OCI-LY7 (cell line): ENCODE results near the gene RNFT2. TPM values are rescaled to one million over a fixed set of nuclear protein-coding genes. Genes with fewer than 3 reads are reported as not detected.

Experiments
- BruUV-seq: library from RNA; stranded (reverse); fragments of 400-500 nt; replicated peaks from 2 replicates; lab custom pipeline; 2021; lab: Mats Ljungman, UMichigan
- CTCF ChIA-PET: fragments of 300-600 bp; sonication (Branson Sonifier 250); formaldehyde crosslinking; loops from one replicate; lab custom pipeline; 2022; ENCODE audit warnings: antibody characterized with exemption; ENCODE audit not compliant: unreplicated experiment; lab: Charles Lee
- POLR2A ChIA-PET: fragments of 300-600 bp; sonication (Branson Sonifier 250); formaldehyde crosslinking; loops from one replicate; lab custom pipeline; 2022; ENCODE audit warnings: antibody characterized with exemption; lab: Charles Lee
- DNase-seq: peaks from one replicate; pipeline ENCODE4 v3.0.0-alpha.2; 2015; ENCODE audit warnings: low spot score
- H2AFZ ChIP-seq: fragments of 200-600 bp; sonication (generic), shearing (Covaris generic); 2 replicates; pipeline ENCODE4 v1.6.1; 2014; ENCODE audit warnings: mild to moderate bottlenecking, antibody characterized with exemption, low read length, moderate library complexity
- H3K27ac ChIP-seq: fragments of 200-600 bp; sonication (generic); 2 replicates; pipeline ENCODE4 v1.5.1; 2014; ENCODE audit warnings: mixed run types, low read depth, mild to moderate bottlenecking, moderate library complexity, low read length, inconsistent platforms; ENCODE audit not compliant: poor library complexity, severe bottlenecking
- H3K36me3 ChIP-seq: fragments of 200-600 bp; sonication (generic); 2 replicates; pipeline ENCODE4 v1.6.1; 2014; ENCODE audit warnings: mild to moderate bottlenecking, antibody characterized with exemption, low read length, moderate library complexity, mixed read lengths; ENCODE audit not compliant: insufficient read depth
- H3K4me1 ChIP-seq: fragments of 200-600 bp; sonication (generic); 2 replicates; pipeline ENCODE4 v1.5.1; 2014; ENCODE audit warnings: mild to moderate bottlenecking, low read length; ENCODE audit not compliant: insufficient read depth, poor library complexity, severe bottlenecking
- H3K4me2 ChIP-seq: fragments of 200-600 bp; sonication (generic); 2 replicates; pipeline ENCODE4 v1.6.1; 2014; ENCODE audit warnings: mild to moderate bottlenecking, low read length
- H3K4me3 ChIP-seq: fragments of 200-600 bp; sonication (generic); 2 replicates; pipeline ENCODE4 v1.5.1; 2014; ENCODE audit warnings: mild to moderate bottlenecking, low read depth, low read length; ENCODE audit not compliant: poor library complexity, severe bottlenecking
- H3K79me2 ChIP-seq: fragments of 200-600 bp; sonication (generic); 2 replicates; pipeline ENCODE4 v1.6.1; 2016; ENCODE audit warnings: low read depth, mild to moderate bottlenecking, low read length, moderate library complexity, mixed read lengths; ENCODE audit not compliant: insufficient read depth
- H3K9me2 ChIP-seq: fragments of 200-600 bp; sonication (generic); 2 replicates; pipeline ENCODE4 v1.6.1; 2016; ENCODE audit warnings: mild to moderate bottlenecking, low read length, mixed read lengths; ENCODE audit not compliant: insufficient read depth
- H3K9me3 ChIP-seq: fragments of 200-600 bp; sonication (generic); 2 replicates; pipeline ENCODE4 v1.6.1; 2014; ENCODE audit warnings: mild to moderate bottlenecking, mixed run types, low read length, mixed read lengths
- H4K20me1 ChIP-seq: fragments of 200-600 bp; sonication (generic); 2 replicates; pipeline ENCODE4 v1.6.1; 2014; ENCODE audit warnings: mild to moderate bottlenecking, antibody characterized with exemption, low read length, moderate library complexity, mixed read lengths; ENCODE audit not compliant: insufficient read depth
- CTCF ChIP-seq: fragments of 200-600 bp; sonication (generic); conservative IDR thresholded peaks from 2 replicates; pipeline ENCODE4 v1.5.1; 2014; ENCODE audit warnings: mild to moderate bottlenecking, antibody characterized with exemption, low read length, moderate library complexity, mixed read lengths
- EZH2phosphoT487 ChIP-seq: fragments of 200-600 bp; sonication (generic); IDR thresholded peaks from 2 replicates; pipeline ENCODE4 v1.6.1; 2018; ENCODE audit warnings: low read depth, borderline replicate concordance, mild to moderate bottlenecking, mixed run types, antibody characterized with exemption, low read length, moderate library complexity, mixed read lengths
- intact Hi-C: fragments of 100-400 bp; cut with micrococcal nuclease; formaldehyde crosslinking; loops from one replicate; pipeline ENCODE4 v1.10.0; 2022; ENCODE audit not compliant: unreplicated experiment
- total RNA-seq, 2 experiments: library from RNA; depleted of rRNA in 1 of 2; stranded (reverse); fragments of >200 nt in 1 of 2; shearing (Covaris generic) in 1 of 2; gene quantifications; 2 replicates each; pipeline ENCODE4 v1.2.3, GENCODE V29; 2014 to 2022

RNFT2 gene
- total RNA-seq, 2 experiments from 2014 or later = 40.2 to 62.2 TPM

DNA sequence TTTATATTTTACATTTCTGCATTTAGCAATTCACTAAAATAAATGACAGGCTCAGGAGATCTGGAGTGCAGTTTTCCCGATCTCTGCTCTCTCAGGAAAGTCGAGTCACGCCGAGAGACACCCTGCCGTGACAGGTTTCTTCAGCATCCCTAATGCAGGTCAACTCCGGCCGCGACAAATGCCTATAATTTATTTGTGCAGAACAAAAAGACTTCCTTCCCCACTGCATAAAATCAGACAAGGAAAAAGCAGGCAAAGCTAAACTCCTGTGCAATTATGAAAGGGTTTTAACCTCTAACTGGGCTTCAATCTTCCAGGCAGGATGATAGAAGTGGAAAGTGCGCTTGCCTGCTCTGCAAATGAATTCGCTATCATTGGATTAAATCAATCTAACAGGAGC lies 28.3 kb upstream of the RNFT2 start:
- H3K9me2 ChIP-seq = no peaks in the 10 kb centered on the region
- H3K9me3 ChIP-seq = peaks cover 4% of the 10 kb centered on the region; the same call in 1 of the 2 replicates
- H3K4me2 ChIP-seq = peak overlapping the region; percentile 67
- peak overlapping the region; percentile 57; the same call in 1 of the 2 replicates for H2AFZ ChIP-seq
- CTCF ChIA-PET = interaction anchor here (0.8 to 2.1 kb wide), 8 partner anchors 148 to 268 kb away, joined by 3 to 11 read pairs (median 4); partner anchors contain the start of gene HRK
- no peak for DNase-seq
- peak overlapping the region; percentile 39 for H3K4me3 ChIP-seq
- H3K79me2 ChIP-seq = no peaks in the 10 kb centered on the region
- H3K36me3 ChIP-seq = peaks cover 27% of the 10 kb centered on the region
- H4K20me1 ChIP-seq = no peaks in the 10 kb centered on the region
- H3K27ac ChIP-seq = peak overlapping the region; percentile 85
- no TSS peak for BruUV-seq
- TF ChIP-seq CTCF (no peak), EZH2phosphoT487 (no peak)
- POLR2A ChIA-PET = interaction anchor here (0.6 to 2.5 kb wide), 17 partner anchors 9 to 349 kb away, joined by 3 to 11 read pairs (median 4); partner anchors contain the start of gene MAP1LC3B2
- intact Hi-C loops = loop anchor here (2.0 to 5.0 kb wide), 2 partner anchors 27 to 268 kb away; no protein-coding TSS in a partner anchor
- peaks cover 65% of the 10 kb centered on the region for H3K4me1 ChIP-seq

DNA sequence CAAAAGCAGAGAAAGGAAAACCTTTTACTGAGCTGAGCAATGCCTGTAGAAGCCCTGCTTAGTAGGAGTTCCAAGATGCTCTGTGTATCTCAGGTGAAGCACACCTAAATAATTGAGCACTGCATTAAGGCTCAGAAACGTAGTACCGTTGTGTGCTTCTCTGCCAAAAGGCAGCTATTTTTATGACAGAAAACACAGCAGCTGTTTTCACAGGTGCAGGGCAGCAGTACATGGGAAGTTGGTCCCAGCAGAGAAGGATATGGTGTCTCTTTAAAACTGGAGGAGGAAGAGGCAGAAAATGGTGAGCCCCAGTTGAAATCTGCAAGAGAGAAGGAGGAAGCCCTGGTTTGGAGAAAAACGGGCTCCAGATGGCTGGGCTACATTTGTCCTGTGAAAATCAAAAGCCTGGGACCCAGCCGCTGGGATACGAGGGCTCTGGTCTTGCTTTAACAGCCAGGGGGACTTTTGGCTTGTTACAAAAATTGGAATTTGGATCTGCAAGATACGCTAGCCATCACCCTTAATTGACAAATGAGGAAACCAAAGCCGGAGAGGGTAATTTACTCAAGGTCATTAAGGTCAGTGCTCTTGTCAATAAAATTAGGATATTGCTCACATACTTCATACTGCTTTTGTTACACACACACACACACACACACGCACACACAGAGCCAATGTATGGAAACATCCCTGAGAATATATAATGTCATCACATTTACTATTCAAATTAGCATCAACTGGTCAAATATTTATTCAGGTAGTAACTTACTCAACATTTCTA lies 27.6 kb upstream of the RNFT2 start:
- H3K36me3 ChIP-seq = peaks cover 33% of the 10 kb centered on the region
- H3K79me2 ChIP-seq = no peaks in the 10 kb centered on the region
- ChIA-PET CTCF (interaction anchor here (1.8 to 2.1 kb wide), 2 partner anchors 170 to 268 kb away, joined by 7 to 11 read pairs; partner anchors contain the start of gene HRK), POLR2A (interaction anchor here (1.2 to 2.5 kb wide), 4 partner anchors 11 to 172 kb away, joined by 4 to 11 read pairs (median 6); no protein-coding TSS in a partner anchor)
- H3K27ac ChIP-seq = peak overlapping the region; percentile 85
- H3K4me3 ChIP-seq = peak overlapping the region; percentile 39
- peaks cover 65% of the 10 kb centered on the region for H3K4me1 ChIP-seq
- no peak overlapping the region for H2AFZ ChIP-seq
- no peak for TF ChIP-seq EZH2phosphoT487
- TF ChIP-seq CTCF = no peak
- no peaks in the 10 kb centered on the region for H3K9me2 ChIP-seq
- intact Hi-C loops = no loop called here
- H3K9me3 ChIP-seq = peaks cover 4% of the 10 kb centered on the region; the same call in 1 of the 2 replicates
- H4K20me1 ChIP-seq = no peaks in the 10 kb centered on the region
- peak overlapping the region; percentile 67 for H3K4me2 ChIP-seq
- peak; percentile 83 for DNase-seq
- BruUV-seq = no TSS peak
